ENCODE data around the gene D2HGDH.
"Not testable (repeated sequence)": the region's sequence is repeated elsewhere in the genome, so short reads cannot be mapped to it uniquely, and the experiment has no call there.

The D2HGDH gene

GRCh38 chr2:241752689-241753276 lies 18.4 kb downstream of the D2HGDH start:
- no peak for TF ChIP-seq CTCF (IDR thresholded peaks at IDR 0.05; ENCODE audit: insufficient read depth, low read depth, low read length, missing control alignments)

GRCh38 chr2:241753493-241753892 lies 19.1 kb downstream of the D2HGDH start:
- no peak for TF ChIP-seq CTCF (IDR thresholded peaks at IDR 0.05; ENCODE audit: insufficient read depth, low read depth, low read length, missing control alignments)
- DNase-seq (ENCODE audit: low read depth) = no peak
- no peak overlapping the region for H3K4me3 ChIP-seq (ENCODE audit: low read length)

More at GRCh38 chr2:241752689-241753276, 18.4 kb downstream of the D2HGDH start:
- DNase-seq (ENCODE audit: low read depth) = no peak
- H3K4me3 ChIP-seq (ENCODE audit: low read length) = no peak overlapping the region

- no peak for DNase-seq (ENCODE audit: low read depth)
- no peak for TF ChIP-seq CTCF (IDR thresholded peaks at IDR 0.05; ENCODE audit: insufficient read depth, low read depth, low read length, missing control alignments)
- no peak overlapping the region for H3K4me3 ChIP-seq (ENCODE audit: low read length)
These were observed 19.6 kb downstream of the D2HGDH start for GRCh38 chr2:241754042-241754441.

- TF ChIP-seq CTCF (IDR thresholded peaks at IDR 0.05; ENCODE audit: insufficient read depth, low read depth, low read length, missing control alignments) = no peak
- H3K4me3 ChIP-seq (ENCODE audit: low read length) = no peak overlapping the region
- no peak for DNase-seq (ENCODE audit: low read depth)
These were observed 20.7 kb downstream of the D2HGDH start for GRCh38 chr2:241755166-241755565.

- no peak for DNase-seq (ENCODE audit: low read depth)
- H3K4me3 ChIP-seq (ENCODE audit: low read length) = no peak overlapping the region
- no peak for TF ChIP-seq CTCF (IDR thresholded peaks at IDR 0.05; ENCODE audit: insufficient read depth, low read depth, low read length, missing control alignments)
These were observed 21.3 kb downstream of the D2HGDH start for GRCh38 chr2:241755777-241756176.

- TF ChIP-seq CTCF (IDR thresholded peaks at IDR 0.05; ENCODE audit: insufficient read depth, low read depth, low read length, missing control alignments) = no peak
- no peak for DNase-seq (ENCODE audit: low read depth)
These were observed 24.8 kb downstream of the D2HGDH start for GRCh38 chr2:241759067-241759807.

GRCh38 chr2:241759893-241760292 lies 25.5 kb downstream of the D2HGDH start:
- DNase-seq (ENCODE audit: low read depth); H3K4me3 ChIP-seq (ENCODE audit: low read length): not testable (repeated sequence)

More at GRCh38 chr2:241759067-241759807, 24.8 kb downstream of the D2HGDH start:
- no peak overlapping the region for H3K4me3 ChIP-seq (ENCODE audit: low read length)

Measured in epithelial cell of esophagus (primary cell).